Osteoblast (primary cell): Measurements from ENCODE around the gene TMEM14C. TPM values are rescaled to one million over a fixed set of nuclear protein-coding genes. Genes with fewer than 3 reads are reported as not detected.
"Not testable (repeated sequence)": the region's sequence is repeated elsewhere in the genome, so short reads cannot be mapped to it uniquely, and the experiment has no call there.

ENCODE experiments used
- DNase-seq: peaks from one replicate; pipeline ENCODE4 v3.0.0; 2011; ENCODE audit warnings: low spot score, mixed read lengths; ENCODE audit not compliant: insufficient read length; ENCODE audit errors: missing footprints
- H2AFZ ChIP-seq: 2 replicates; pipeline ENCODE4 v1.6.0; 2011; ENCODE audit warnings: mild to moderate bottlenecking, low read length
- H3K27ac ChIP-seq: 2 replicates; pipeline ENCODE4 v1.5.1; 2011; ENCODE audit warnings: mild to moderate bottlenecking, low read depth, low read length, moderate library complexity
- H3K27me3 ChIP-seq: 2 replicates; pipeline ENCODE4 v1.6.0; 2012; ENCODE audit warnings: mild to moderate bottlenecking, control low read depth, inconsistent platforms, low read length, moderate library complexity; ENCODE audit not compliant: insufficient read depth
- H3K36me3 ChIP-seq: 2 replicates; pipeline ENCODE4 v1.5.1; 2011; ENCODE audit warnings: mild to moderate bottlenecking, low read length, control low read depth, moderate library complexity; ENCODE audit not compliant: insufficient read depth
- H3K4me1 ChIP-seq: 2 replicates; pipeline ENCODE4 v1.5.1; 2011; ENCODE audit warnings: mild to moderate bottlenecking, low read length, control low read depth, moderate library complexity; ENCODE audit not compliant: insufficient read depth
- H3K4me2 ChIP-seq: 2 replicates; pipeline ENCODE4 v1.6.0; 2011; ENCODE audit warnings: mild to moderate bottlenecking, low read length; ENCODE audit not compliant: insufficient read depth
- H3K4me3 ChIP-seq: fragments of 200-600 bp; sonication (generic); 3 replicates; pipeline ENCODE4 v1.5.1; 2012; ENCODE audit warnings: mild to moderate bottlenecking, low read length, inconsistent platforms; ENCODE audit not compliant: insufficient read depth
- H3K79me2 ChIP-seq: 2 replicates; pipeline ENCODE4 v1.6.0; 2012; ENCODE audit warnings: mild to moderate bottlenecking, low read length, control low read depth, inconsistent platforms; ENCODE audit not compliant: insufficient read depth
- H3K9me3 ChIP-seq: 2 replicates; pipeline ENCODE4 v1.5.1; 2011; ENCODE audit warnings: low read depth, low read length, control low read depth
- H4K20me1 ChIP-seq: 2 replicates; pipeline ENCODE4 v1.6.0; 2012; ENCODE audit warnings: mild to moderate bottlenecking, low read length, control low read depth; ENCODE audit not compliant: insufficient read depth
- CTCF ChIP-seq: IDR thresholded peaks from 2 replicates; pipeline ENCODE4 v1.5.1; 2011; ENCODE audit warnings: mild to moderate bottlenecking, low read depth, low read length, moderate library complexity; ENCODE audit errors: extremely low read depth
- total RNA-seq: library from RNA; depleted of rRNA; stranded (reverse); fragments of >200 nt; gene quantifications from 2 replicates; pipeline ENCODE4 v1.2.3, GENCODE V29; 2012

Gene TMEM14C
- total RNA-seq, 1 donor: 131 TPM

- TF ChIP-seq CTCF: no peak
Measured at GRCh38 chr6:10740061-10740460, 17.2 kb downstream of the TMEM14C start.

GRCh38 chr6:10741643-10742042, 18.8 kb downstream of the TMEM14C start:
- not testable (repeated sequence) for H3K4me2 ChIP-seq, H3K36me3 ChIP-seq, H2AFZ ChIP-seq, H3K27me3 ChIP-seq, H4K20me1 ChIP-seq, H3K27ac ChIP-seq, DNase-seq, H3K4me1 ChIP-seq, H3K4me3 ChIP-seq, H3K79me2 ChIP-seq, H3K9me3 ChIP-seq

More at GRCh38 chr6:10740061-10740460, 17.2 kb downstream of the TMEM14C start:
- Histone ChIP-seq H3K27ac (no peak overlapping the region), H3K4me2 (no peak overlapping the region), H3K4me1 (peaks cover 5% of the 10 kb centered on the region), H3K9me3 (no peaks in the 10 kb centered on the region), H2AFZ (no peak overlapping the region), H4K20me1 (no peaks in the 10 kb centered on the region), H3K4me3 (no peak overlapping the region), H3K79me2 (no peaks in the 10 kb centered on the region), H3K27me3 (no peaks in the 10 kb centered on the region), H3K36me3 (no peaks in the 10 kb centered on the region)
- no peak for DNase-seq

GRCh38 chr6:10742251-10742650, 19.4 kb downstream of the TMEM14C start:
- TF ChIP-seq CTCF: no peak
- H2AFZ ChIP-seq: no peak overlapping the region
- no peaks in the 10 kb centered on the region for H3K36me3 ChIP-seq
- H3K9me3 ChIP-seq: no peaks in the 10 kb centered on the region
- H3K27ac ChIP-seq: no peak overlapping the region
- no peaks in the 10 kb centered on the region for H3K79me2 ChIP-seq
- H3K4me3 ChIP-seq: no peak overlapping the region
- H3K4me1 ChIP-seq: peaks cover 5% of the 10 kb centered on the region
- H4K20me1 ChIP-seq: no peaks in the 10 kb centered on the region
- H3K4me2 ChIP-seq: no peak overlapping the region
- DNase-seq: no peak
- H3K27me3 ChIP-seq: no peaks in the 10 kb centered on the region

GRCh38 chr6:10743515-10743914, 20.6 kb downstream of the TMEM14C start:
- Histone ChIP-seq H2AFZ (no peak overlapping the region), H3K27ac (no peak overlapping the region), H3K79me2 (peaks cover 8% of the 10 kb centered on the region), H4K20me1 (no peaks in the 10 kb centered on the region), H3K27me3 (no peaks in the 10 kb centered on the region), H3K36me3 (no peaks in the 10 kb centered on the region), H3K4me1 (peaks cover 10% of the 10 kb centered on the region), H3K9me3 (no peaks in the 10 kb centered on the region), H3K4me3 (no peak overlapping the region), H3K4me2 (no peak overlapping the region)
- TF ChIP-seq CTCF: no peak
- no peak for DNase-seq
